NCI-H2081 treated with DMSO at 0.1 percent for 48 hours (cell line): ENCODE data around the gene XPNPEP1.

ENCODE experiments used
- DNase-seq: peaks from one replicate; lab custom pipeline; 2025; lab: John Stamatoyannopoulos, UW

The XPNPEP1 gene

DNA sequence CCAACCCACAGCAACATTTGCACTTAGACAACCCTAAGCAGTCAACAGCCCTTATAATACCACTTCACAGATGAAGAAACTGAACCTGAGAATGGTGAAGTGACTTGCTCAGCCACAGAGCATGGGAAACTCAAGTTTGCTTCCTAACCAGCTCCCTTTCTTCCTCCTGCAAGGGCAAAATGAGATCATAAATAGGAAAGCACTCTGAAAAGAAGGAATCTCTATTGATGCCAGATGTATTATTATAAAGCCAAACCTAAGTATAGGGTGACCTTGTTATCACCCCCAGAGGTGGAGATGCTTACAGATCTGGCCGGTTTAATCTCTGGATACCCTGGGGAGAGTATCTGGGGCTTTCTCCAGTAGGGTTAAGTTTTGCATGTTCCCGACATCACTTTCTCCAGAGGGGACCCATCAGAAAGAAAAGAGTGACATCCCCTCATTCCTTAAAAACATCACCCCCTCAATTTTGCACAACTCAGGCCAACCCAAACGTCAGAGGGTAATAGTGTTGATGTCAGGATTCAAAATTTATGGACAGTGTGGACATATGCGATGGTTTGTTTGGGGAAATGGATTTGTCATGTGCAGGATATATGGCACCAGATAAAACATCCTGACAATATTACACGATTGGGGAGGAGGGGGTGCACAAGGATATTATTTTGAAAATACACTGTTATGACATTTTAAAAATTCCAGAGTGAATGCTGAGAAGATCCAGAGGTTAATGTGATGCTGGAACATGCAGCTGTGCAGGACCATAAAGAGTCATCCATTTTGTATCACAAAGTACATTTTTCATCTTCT, 24.0 kb upstream of the XPNPEP1 start:
- no peak for DNase-seq

DNA sequence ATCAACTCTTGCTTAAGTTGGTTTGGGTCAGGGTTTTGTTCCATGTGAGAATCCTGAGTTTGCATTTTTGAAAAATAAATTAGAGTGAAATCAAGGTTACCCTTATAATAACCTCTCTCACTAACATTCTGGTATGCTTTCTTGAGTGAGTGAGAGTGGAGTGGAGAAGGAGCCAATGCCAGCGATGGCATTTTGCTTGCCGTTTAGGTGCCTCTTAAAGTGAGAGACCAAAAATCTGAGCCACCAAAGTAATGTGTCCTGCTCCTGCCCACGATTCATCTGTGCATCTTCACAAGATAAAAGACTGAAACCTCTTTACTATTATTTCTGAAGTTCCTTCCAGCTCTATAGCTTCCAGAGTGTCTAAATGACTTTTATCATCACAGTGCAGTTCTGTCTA, 23.4 kb upstream of the XPNPEP1 start:
- DNase-seq: no peak

DNA sequence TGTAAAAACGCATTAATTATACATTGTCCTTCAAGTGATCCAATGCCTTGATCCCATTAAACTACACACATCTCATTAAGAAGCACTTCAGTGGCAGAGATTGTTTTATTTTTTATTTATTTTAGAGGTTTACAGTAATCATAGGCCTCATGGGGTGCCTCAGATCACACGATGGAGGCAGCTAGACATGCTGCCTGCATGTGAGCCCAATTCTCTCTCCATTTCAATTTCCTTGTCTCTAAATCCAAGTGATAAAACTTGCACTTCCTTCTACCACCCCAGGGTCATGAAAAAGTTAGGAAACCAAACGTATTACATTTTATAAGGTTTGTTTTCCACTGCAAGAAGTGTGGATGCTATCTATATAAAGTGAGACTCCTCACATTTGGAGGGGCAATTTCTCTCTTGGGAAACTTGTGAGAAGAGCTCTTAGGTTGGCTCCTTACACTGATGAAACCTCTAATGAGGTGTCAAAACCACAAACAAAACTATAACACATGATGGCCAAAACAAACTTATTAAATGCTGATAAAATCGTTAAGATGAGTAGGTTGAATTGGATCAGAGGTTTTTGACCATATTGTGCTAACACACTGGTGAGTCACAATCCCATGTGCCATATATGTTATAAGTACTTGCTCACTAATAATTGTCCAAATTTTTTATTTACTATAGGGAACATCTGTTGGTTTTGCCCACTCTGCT, 22.3 kb upstream of the XPNPEP1 start:
- no peak for DNase-seq

DNA sequence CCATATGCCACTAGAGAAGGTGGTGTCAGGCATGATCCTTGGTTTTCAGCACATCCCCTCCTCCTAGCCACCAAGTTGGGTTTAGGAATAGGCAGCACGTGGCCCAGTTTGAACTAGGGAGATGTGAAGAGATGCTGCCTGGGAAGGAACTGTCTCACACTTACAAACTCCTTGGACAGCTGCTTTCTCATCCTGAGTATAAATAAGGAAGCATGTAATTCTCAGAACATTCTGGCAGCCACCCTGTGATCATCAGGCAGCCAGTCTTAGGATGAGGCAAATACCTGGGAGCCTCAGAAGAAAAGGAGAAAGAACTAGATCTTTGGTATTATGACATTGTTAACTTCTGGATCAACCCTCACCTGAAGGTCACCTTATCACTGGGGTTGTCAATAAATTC, 21.3 kb upstream of the XPNPEP1 start:
- DNase-seq: no peak

DNA sequence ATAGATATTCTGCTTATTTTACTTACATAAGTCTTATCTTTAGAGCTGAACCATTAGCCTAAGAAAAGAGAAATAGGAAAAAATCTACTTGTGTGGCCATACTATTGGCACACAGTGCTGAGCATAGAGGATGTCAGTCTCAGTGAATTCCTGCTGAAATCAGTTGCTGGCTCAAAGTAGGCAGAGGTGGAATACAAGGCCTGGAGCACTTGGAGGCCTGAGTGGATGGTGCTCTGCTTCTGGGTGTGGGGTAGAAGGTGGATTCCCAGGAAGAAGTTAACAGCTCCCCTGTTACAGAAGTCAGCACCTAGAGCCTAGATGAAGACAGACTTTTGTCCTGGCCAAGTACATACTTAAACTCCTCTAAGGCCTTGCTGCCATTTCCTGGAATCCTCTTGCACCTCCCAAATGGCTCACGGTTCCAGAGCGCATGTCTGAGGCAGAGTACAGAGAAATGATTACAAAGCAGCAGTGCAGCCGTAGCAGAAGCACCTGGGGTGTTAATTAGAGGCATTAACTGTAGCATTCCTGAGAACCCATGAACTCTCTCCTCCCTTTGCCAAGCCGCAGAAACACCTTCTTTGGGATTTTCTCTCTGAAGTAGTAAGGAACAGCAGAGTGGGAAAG, 18.0 kb upstream of the XPNPEP1 start:
- DNase-seq: no peak

DNA sequence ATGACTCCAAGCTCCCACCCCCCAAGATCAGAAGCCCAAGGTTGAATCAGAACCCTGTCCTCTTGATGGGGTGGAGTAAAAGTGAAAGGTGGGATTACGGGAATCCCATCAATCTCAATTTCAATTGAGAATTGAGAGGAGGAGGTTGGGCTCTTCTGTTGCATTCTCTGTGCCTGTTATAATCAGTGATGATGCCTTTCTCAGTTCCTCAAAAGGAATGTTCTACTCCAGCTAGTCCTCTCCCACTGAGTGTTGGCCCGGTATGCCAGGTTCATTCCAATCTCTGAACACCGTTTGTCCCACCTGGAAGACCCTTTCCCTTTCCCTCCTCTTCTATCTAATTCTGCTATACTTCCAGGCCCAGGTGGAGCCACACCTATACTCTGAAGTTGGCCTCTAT, 17.2 kb upstream of the XPNPEP1 start:
- DNase-seq: no peak

DNA sequence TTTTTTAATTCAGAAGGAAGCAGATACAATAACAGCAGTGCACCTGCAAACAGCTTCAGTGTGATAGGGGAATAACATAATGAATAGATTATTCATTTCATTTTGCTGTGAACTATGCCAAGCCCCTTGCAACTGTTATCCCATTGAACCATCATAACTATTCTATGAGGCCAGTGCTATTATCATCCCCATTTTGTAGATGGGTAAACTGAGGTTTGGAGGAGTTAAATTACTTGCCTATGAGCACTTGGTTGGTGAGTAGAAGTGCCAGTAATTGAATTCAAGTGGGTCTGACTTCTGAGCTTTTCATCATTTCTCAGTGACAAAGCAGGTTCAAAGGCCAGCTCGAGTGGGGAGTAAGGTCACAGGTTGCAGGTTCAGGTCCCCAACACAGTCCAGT, 16.8 kb upstream of the XPNPEP1 start:
- DNase-seq: no peak

DNA sequence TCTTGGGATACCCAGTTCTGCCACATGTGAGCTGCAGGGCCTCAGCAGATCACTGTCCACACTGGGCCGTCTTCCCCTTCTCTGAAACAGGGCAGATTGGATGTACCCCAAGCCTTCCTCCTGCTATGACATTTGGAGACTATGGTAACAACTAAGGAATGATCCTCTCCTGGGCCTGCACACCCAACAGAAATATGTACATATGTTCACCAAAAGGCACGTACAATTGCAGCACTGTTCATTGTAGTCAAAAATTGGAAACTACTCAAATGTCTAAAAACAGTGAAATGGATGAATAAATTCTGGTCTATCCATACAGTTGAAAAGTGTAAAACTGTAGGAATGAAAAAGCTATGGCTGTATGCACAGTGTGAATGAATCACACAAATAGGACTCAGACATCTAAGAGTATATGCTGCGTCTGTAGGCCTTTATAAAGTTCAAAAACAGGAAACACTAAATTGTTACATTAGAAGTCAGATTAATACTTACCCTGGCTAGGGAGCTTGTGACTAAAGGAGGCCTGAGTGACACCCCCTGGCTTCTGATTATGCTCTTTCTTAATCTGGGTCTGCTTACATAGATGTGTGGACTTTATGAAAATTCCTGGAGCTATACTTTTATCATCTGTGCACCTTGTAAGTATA, 16.1 kb upstream of the XPNPEP1 start:
- no peak for DNase-seq

DNA sequence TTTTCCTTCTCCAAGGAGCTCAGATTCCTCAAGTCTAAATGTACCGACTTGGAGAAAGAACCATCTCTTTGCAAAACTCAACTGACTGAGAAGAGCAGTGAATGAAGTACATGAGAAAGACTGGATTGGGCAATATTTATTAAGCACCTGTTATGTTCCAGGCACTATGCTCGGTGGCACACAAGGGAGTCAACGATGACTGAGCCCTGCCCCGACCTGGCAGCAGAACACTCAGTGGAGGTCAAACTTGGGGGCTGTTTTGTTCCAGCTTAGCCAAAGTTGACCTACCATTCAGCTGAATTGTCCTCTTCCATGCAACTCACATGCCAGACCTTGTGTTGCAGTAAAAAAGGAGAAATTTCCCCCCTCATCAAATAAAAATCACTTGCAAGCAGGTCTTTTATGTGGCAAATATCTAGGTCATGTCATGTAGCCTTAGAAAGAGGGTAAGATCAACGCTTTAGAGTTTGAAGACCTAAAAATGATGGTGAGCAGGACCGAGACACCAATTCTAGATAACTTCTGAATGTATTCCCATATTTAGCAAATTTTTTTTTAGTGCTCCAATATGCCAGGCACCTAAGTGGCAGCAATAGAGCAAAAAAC, 14.3 kb upstream of the XPNPEP1 start:
- no peak for DNase-seq

DNA sequence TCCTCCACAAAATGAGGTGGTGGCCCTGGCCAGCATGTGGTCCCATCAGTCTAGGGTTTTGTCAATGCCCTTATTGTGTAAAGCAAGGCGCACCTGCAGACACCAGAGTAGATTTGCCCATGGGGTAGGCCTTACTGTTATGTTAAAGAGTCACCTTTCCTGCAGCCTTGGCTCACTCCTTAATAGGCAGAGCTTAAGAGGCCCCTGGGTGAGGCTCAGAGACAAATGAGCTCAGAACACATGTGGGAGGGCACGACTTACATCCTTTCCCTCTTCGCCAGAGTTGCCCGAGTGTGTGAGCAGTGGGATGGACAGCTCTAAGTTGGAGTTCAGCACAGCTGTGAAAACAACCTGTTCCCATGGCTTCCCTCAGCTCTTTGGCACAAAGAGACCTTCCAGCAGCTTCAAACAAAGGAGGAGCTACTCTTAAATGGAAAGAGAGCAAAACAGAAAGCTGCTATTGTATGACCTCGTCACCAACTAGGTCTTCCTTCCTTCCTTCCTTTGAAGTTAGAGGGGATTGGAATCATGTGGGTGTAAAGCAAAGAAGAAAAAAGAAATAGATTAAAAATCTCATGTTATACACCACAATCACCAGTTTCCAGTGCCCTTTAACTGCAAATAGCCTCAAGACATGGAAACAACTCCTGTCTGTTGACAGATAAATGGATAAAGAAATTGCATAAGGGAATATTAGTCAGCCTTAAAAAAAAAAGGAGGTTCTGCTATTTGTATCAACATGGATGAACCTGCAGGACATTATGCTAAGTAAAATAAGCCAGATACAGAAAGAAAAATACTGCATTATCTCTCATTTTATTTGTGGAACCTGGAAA, 11.9 kb upstream of the XPNPEP1 start:
- no peak for DNase-seq

DNA sequence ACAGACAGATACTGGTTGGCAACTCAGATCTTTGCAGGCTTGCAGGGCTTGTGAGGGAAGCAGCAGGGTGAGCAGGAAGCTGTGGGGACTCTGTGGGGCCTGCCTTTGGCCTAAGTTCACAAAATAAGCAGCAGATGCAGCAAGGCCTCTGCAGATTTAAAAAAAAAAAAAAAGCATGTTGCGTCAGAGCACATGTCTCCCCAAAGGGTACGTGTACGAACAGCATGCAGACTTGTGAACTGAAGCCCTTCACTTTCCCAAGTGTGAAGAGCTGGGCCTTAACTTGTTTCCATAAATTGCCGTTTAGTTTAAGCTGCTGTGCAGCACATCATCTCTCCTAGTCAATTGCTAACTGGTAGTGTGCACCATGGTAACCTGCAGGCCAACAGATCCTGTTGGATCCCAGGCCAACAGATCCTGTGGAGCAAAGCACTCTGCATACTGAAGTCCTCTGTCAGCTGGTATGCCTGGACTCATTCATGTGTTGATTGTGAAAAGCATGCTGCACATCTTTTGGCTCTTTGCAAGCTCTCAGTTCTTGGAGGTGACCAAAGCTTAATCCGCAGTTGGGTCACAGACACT, 10.8 kb upstream of the XPNPEP1 start:
- no peak for DNase-seq

DNA sequence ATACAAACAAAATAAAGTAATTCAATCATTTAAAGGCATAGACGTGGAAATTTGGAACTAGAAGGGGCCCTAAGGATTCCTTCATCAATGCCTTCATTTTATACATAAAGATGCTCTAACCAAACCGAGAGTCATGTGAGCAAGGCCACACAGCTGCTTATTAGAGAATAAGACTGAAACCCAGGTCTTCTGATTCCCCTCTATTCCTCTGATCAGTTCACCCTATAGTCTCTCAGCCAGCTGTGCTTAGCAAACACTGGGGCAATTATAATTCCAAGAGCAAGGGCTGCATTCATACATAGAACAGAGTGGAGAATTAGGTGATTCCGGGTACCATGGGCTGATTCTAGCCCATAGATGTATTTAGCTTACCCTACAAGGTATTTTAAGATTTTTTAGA, 9.7 kb upstream of the XPNPEP1 start:
- no peak for DNase-seq

DNA sequence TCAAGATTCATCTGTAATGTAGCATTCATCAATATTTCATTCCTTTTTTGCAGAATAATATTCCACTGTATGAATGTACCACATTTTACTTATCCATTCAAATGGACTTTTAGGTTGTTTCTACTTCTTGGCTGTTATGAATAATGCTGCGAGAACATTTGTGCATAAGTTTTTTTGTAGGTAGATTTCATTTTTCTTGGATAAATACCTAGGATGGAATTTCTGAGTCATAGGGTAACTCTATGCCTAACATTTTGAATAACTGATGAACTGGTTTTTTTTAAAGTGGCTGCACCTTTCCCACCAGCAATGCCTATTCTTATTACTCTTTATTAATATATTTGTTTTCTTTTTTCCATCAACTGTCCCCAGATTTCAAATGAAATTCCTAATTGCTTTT, 9.1 kb upstream of the XPNPEP1 start:
- DNase-seq: no peak

DNA sequence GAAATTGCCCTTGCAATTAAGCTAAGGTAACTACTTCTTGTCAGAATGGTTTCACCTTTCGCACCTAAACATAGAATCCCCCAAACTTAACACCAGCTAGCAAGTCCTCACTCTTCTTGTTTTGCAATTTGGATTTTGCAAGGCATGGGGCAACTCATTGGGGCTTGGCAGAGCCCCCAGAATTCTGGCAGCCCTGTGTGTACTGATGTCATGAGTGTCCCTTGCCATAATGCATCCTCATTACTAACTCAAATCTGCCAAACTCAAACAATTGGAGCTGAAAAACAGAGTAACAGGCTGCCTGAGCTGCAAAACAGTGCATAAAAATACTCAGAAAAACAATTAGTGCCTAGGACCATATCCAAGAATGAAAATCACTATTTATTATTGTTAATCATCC, 7.9 kb upstream of the XPNPEP1 start:
- no peak for DNase-seq

DNA sequence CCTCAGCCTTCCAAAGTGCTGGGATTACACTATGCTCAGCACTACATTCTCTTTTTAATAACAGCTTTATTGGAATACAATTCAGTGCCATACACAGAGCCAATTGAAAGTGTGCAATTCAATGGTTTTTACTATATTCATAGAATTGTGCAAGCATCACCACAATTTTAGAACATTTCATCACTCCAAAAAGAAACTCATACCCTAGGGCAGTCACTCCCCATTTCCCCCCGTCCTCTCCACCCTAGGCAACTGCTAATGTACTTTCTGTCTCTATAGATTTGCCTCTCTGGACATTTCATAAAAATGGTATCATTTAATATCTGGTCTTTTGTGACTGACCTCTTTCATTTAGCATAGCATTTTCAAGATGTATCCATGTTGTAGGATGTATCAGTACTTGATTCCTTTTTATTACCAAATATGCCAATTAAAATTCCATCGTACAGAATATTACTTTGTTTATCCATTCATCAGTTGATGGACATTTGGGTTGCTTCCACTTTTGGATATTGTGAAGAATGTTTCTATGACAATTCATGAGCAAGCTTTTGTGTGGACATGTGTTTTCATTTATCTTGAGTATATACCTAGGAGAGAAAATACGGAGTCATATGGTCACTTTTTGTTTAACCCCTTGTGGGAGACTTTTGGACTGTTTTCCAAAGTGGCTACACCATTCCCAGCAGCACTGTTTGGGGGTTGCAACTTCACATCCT, 6.3 kb upstream of the XPNPEP1 start:
- DNase-seq: no peak

DNA sequence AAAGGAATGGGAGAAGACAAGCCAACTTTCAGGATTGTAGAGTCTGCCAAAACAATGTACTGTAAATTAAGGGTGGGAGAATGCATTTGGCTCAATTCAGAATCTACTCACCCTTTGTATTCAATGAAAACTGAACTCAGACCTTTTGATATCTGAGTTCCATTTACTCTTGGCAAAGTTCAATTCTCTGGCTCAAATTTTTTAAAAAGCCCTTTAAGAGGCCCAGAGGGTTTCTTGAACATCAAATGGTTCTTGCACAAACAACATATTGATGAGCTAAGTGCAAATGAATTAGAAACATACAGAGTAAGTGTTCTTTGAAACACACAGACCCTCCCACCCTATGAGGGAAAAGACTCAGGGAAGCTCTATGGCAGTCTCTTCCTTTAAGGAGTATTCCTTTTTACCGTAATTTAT, 5.2 kb upstream of the XPNPEP1 start:
- no peak for DNase-seq

DNA sequence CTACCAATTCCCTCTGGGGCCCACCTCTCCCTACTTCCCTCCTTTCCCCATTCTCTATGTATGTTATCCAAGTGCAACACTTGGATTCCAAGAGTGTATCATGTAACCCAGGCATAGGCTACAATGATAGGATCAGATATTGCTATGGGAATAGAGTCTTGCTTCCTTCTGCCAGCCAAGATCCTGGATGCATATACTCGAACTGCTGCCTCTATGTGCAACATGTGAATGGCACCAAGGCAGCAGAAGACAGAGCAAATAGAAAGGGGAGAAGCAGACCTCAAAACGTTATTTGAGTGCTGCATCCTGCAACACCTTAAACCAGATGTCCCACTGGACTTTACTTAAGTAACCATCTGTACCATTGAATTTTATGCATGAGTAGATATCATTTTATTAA, 3.5 kb upstream of the XPNPEP1 start:
- no peak for DNase-seq

DNA sequence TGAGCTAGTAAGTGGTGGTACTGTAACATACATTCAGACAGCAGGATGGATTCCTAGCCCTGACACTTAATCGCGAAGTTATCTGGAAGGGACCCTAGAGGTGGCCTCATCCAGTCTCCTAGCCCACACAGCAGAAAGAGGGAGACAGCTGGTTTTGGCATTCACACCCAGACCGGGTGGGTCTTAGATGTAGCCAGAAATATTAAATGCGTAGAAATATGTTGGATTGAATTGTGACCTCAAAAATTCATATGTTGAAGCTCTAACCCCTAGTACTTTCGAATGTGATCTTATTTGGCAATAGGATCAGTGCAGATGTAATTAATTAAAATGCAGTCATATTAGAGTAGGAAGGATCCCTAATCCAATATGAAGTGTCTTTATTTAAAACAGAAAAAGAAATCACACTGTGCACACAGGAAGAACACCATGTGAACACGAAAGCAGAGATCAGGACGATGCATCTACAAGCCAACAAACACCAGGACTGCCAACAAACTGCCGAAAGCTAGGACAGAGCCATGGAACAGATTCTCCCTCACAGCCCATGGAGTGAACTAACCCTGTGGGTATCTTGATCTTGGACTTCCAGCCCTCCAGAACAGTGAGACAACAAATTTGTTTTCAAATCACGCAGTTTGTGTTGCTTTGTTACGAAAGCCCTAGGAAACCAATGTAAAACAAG, 2.9 kb upstream of the XPNPEP1 start:
- no peak for DNase-seq

DNA sequence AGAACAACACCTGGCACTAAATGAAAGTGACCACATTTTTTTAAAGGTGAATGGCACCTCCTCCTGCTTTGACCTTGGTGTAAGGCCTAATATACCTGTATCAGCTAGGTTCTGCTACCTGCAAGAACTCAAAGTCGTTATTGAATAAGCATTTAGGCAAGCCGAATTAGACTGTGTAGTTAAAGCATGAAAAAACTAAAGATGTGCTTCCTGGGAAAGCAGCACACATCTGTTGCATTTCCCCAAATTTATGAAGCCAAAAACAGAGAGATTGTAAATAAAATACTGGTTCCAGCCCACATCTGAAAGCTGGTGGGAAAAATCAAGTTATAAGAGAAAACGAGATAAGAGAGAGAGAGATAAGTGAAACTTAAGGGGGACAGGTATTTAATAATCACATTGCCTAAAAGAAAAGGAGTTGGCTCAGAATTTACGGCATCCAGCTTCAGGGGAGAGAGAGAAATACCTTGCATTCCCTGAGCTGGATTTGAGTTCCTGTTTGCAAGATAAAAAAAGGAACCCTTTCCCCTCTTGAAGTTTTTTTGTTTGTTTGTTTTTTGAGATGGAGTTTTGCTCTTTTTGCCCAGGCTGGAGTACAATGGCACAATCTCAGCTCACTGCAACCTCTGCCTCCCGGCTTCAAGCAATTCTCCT, 1.8 kb upstream of the XPNPEP1 start:
- no peak for DNase-seq
